HepG2 (cell line): ENCODE measurements around the gene ATRAID. TPM values are rescaled to one million over a fixed set of nuclear protein-coding genes. Genes with fewer than 3 reads are reported as not detected.

Experiments
- CBX2 ChIP-seq, 2 experiments: fragments of 200-600 bp in 1 of 2; sonication (generic); formaldehyde crosslinking in 1 of 2; IDR thresholded peaks; 2 replicates each; pipeline versions ENCODE4 v1.7.0 to v1.8.1; 2018 to 2022; ENCODE audit warnings: low read depth in 2 of 2, low read length in 1 of 2, mild to moderate bottlenecking in 1 of 2, missing genetic modification reagents in 1 of 2
- DZIP1 ChIP-seq: sonication (generic); formaldehyde crosslinking; IDR thresholded peaks from 2 replicates; pipeline ENCODE4 v1.5.0; 2020; ENCODE audit warnings: mild to moderate bottlenecking, missing genetic modification reagents
- HNF1B ChIP-seq: sonication (generic); formaldehyde crosslinking; IDR thresholded peaks from 2 replicates; pipeline ENCODE4 v1.5.1; 2020; ENCODE audit warnings: mild to moderate bottlenecking, moderate library complexity, missing genetic modification reagents
- LRRFIP1 ChIP-seq: sonication (generic); formaldehyde crosslinking; conservative IDR thresholded peaks from 2 replicates; pipeline ENCODE4 v1.4.0; 2020; ENCODE audit warnings: missing genetic modification reagents
- MED8 ChIP-seq: sonication (generic); formaldehyde crosslinking; IDR thresholded peaks from 2 replicates; pipeline ENCODE4 v1.8.1; 2023; ENCODE audit warnings: mild to moderate bottlenecking, missing genetic modification reagents; ENCODE audit not compliant: insufficient replicate concordance
- NONO ChIP-seq, 2 experiments: fragments of 450-650 bp in 1 of 2; sonication (generic) in 1 of 2; formaldehyde crosslinking in 1 of 2; IDR thresholded peaks in 1 of 2; conservative IDR thresholded peaks in 1 of 2; 2 replicates each; pipeline versions ENCODE4 v1.6.1 to v1.8.0; 2017 to 2022; ENCODE audit warnings: mild to moderate bottlenecking in 1 of 2, missing genetic modification reagents in 1 of 2, moderate library complexity in 1 of 2
- NR3C1 ChIP-seq: sonication (generic); formaldehyde crosslinking; IDR thresholded peaks from 2 replicates; pipeline ENCODE4 v1.4.0; 2020; ENCODE audit warnings: missing genetic modification reagents
- PREB ChIP-seq: sonication (generic); formaldehyde crosslinking; IDR thresholded peaks from 2 replicates; pipeline ENCODE4 v1.4.0; 2020; ENCODE audit warnings: missing genetic modification reagents
- RAD51 ChIP-seq: fragments of 450-650 bp; IDR thresholded peaks from 2 replicates; pipeline ENCODE4 v1.6.1; 2016; ENCODE audit warnings: borderline replicate concordance
- TFDP2 ChIP-seq: sonication (generic); formaldehyde crosslinking; IDR thresholded peaks from 2 replicates; pipeline ENCODE4 v1.4.0; 2020; ENCODE audit warnings: missing genetic modification reagents
- ZC3H4 ChIP-seq: sonication (generic); formaldehyde crosslinking; IDR thresholded peaks from 2 replicates; pipeline ENCODE4 v1.4.0; 2020; ENCODE audit warnings: missing genetic modification reagents, borderline replicate concordance
- ZNF280B ChIP-seq: sonication (generic); formaldehyde crosslinking; IDR thresholded peaks from 2 replicates; pipeline ENCODE4 v1.5.0; 2020; ENCODE audit warnings: missing genetic modification reagents, mild to moderate bottlenecking, borderline replicate concordance
- ZNF292 ChIP-seq: sonication (generic); formaldehyde crosslinking; IDR thresholded peaks from 2 replicates; pipeline ENCODE4 v1.8.1; 2022; ENCODE audit warnings: mild to moderate bottlenecking, low read depth, missing genetic modification reagents, borderline replicate concordance
- ZNF468 ChIP-seq: sonication (generic); formaldehyde crosslinking; IDR thresholded peaks from 2 replicates; pipeline ENCODE4 v1.8.0; 2022; ENCODE audit warnings: mild to moderate bottlenecking, moderate library complexity, missing genetic modification reagents
- ZNF841 ChIP-seq: sonication (generic); formaldehyde crosslinking; IDR thresholded peaks from 2 replicates; pipeline ENCODE4 v1.8.1; 2023; ENCODE audit warnings: missing genetic modification reagents, borderline replicate concordance
- polyA plus RNA-seq, 8 experiments: library from polyadenylated mRNA; depleted of rRNA in 3 of 8; stranded (reverse) in 7 of 8; unstranded in 1 of 8; fragments of >200 nt; fragmentation: Illumina TruSeq in 4 of 8; extraction: Trizol in 4 of 8; gene quantifications; 2 replicates each; pipeline versions ENCODE4 v1.2.1 to v1.2.3, GENCODE V29; 2011 to 2016; ENCODE audit warnings: low read depth in 4 of 8, missing spikeins in 1 of 8, mixed read lengths in 1 of 8; ENCODE audit not compliant: insufficient read depth in 1 of 8
- total RNA-seq, 5 experiments: library from RNA; depleted of rRNA; stranded (reverse); fragments of >200 nt; fragmentation: Illumina TruSeq; extraction: Trizol; gene quantifications; 2 replicates each; pipeline ENCODE4 v1.2.3, GENCODE V29; 2016; ENCODE audit warnings: low read depth in 1 of 5

ATRAID gene
- total and polyA plus RNA-seq, 2 of the 13 experiments (the other 11 are each of a cell fraction or from before 2014, with no cell fraction given): 207 to 382 TPM

DNA sequence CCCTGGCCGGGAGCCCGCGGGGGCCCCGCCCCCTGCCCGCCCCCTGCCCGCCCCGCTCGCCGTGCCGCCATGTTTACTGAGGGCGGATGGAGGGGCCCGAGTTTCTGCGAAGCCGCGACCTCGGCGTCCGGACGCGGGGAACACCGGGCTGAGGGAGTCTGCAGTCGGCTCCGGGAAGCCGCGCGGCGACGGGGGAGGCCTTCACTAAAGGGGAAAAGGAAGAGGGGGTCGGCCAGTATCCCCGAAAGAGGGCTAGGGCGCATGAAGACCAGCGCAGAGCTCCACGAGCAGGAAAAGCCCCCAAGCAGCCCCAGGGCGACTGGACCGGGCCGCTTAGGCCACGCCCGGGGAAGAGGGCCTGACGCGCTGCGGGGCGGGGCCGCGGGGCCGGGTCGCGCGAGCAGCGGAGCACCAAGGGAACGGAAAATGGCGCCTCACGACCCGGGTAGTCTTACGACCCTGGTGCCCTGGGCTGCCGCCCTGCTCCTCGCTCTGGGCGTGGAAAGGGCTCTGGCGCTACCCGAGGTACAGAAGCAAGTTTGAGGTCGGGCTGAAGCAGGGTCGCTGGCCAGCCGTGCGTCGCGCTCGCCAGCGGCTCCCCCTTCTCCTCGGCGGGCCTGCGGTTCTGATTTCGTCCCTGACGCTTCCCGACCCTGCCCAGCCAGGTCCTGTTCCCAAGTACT lies at the start of gene ATRAID, which contains the start of gene SLC5A6 (continued):
- TF ChIP-seq NONO (IDR thresholded peaks at IDR 0.05) (no peak), NONO (CRISPR knock-in tag; conservative IDR thresholded peaks at IDR 0.05) (peak; percentile 86), RAD51 (no peak), TFDP2 (CRISPR knock-in tag) (peak; percentile 73; the same call in 1 of the 2 replicates), ZNF841 (CRISPR knock-in tag) (no peak), NR3C1 (CRISPR knock-in tag) (no peak), DZIP1 (CRISPR knock-in tag) (peak; percentile 97; the same call in 1 of the 2 replicates), ZNF468 (CRISPR knock-in tag) (peak; percentile 89), ZNF292 (CRISPR knock-in tag) (no peak; the same call in 1 of the 2 replicates), HNF1B (CRISPR knock-in tag) (peak; percentile 80), ZNF280B (CRISPR knock-in tag) (peak; percentile 96; the same call in 1 of the 2 replicates), MED8 (CRISPR knock-in tag) (peak; percentile 87), LRRFIP1 (no peak), PREB (CRISPR knock-in tag) (peak; percentile 70; the same call in 1 of the 2 replicates), ZC3H4 (CRISPR knock-in tag) (no peak), CBX2 (IDR thresholded peaks at IDR 0.05; ENCODE audit: low read depth, low read length) (no peak), CBX2 (CRISPR knock-in tag; IDR thresholded peaks at IDR 0.05; ENCODE audit: low read depth) (no peak)
